K562 (cell line): ENCODE data around the gene KIF17.

ENCODE experiments used
- CC2D1A ChIP-seq: fragments of 450-650 bp; IDR thresholded peaks from 2 replicates; pipeline ENCODE4 v1.6.1; 2017; ENCODE audit warnings: mild to moderate bottlenecking
- PATZ1 ChIP-seq: fragments of 250-450 bp; sonication (Bioruptor Pico); IDR thresholded peaks from 2 replicates; pipeline ENCODE4 v1.5.0; 2020; ENCODE audit warnings: mild to moderate bottlenecking, borderline replicate concordance
- SMC3 ChIP-seq: conservative IDR thresholded peaks from 2 replicates; pipeline ENCODE4 v1.6.1; 2011; ENCODE audit warnings: low read depth, low read length, improper control_type of control experiment; ENCODE audit not compliant: insufficient read depth
- TARDBP ChIP-seq: fragments of 450-650 bp; IDR thresholded peaks from 2 replicates; pipeline ENCODE4 v1.6.1; 2016
- ZNF263 ChIP-seq: sonication (generic); formaldehyde crosslinking; IDR thresholded peaks from 2 replicates; pipeline ENCODE4 v1.8.0; 2022; ENCODE audit warnings: mild to moderate bottlenecking, missing genetic modification reagents, borderline replicate concordance

DNA sequence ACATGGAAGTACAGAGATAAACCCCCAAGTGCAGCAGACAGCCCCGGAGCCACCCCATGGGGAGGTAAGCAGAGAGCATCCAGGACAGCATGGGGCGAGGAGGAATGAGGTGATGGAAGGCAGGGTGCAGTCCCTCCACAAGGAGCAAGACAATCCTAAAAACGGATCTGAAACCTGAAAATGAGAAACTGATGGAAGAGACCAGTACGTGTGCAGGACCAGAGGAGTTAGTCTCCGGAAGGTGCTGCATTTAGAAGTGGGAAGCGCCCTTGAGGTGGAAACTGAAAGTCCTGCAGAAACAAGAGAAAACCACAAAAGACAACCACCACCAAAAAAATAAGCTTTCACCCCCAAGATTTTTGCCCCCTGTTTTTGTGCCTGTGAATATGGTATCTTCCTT is 39.2 kb downstream of the KIF17 start:
- TF ChIP-seq PATZ1 (no peak), ZNF263 (CRISPR knock-in tag) (no peak), CC2D1A (no peak), TARDBP (no peak), SMC3 (no peak)
